GM03348 (cell line): ENCODE results near the gene PLOD3.

Experiments
- DNase-seq: peaks from one replicate; pipeline ENCODE4 v3.0.0; 2012; ENCODE audit warnings: low spot score

PLOD3 gene

GRCh38 chr7:101238226-101239182 lies 21.1 kb upstream of the PLOD3 start:
- no peak for DNase-seq

GRCh38 chr7:101237206-101238067 lies 20.1 kb upstream of the PLOD3 start, which contains the start of gene CLDN15:
TSS of gene CLDN15 (minus strand) at chr7:101237802. CDS start at chr7:101237581, 221 bp downstream.
- peak; percentile 78 for DNase-seq

GRCh38 chr7:101236292-101236835 lies 19.0 kb upstream of the PLOD3 start:
- DNase-seq = no peak

- DNase-seq = no peak
Measured at GRCh38 chr7:101235522-101235921, 18.1 kb upstream of the PLOD3 start.

GRCh38 chr7:101235050-101235449 lies 17.7 kb upstream of the PLOD3 start:
- DNase-seq = no peak

GRCh38 chr7:101234636-101235035 lies 17.3 kb upstream of the PLOD3 start:
- no peak for DNase-seq

- DNase-seq = no peak
Measured at GRCh38 chr7:101233907-101234547, 16.6 kb upstream of the PLOD3 start.

GRCh38 chr7:101232141-101232850 lies 14.9 kb upstream of the PLOD3 start:
- DNase-seq = no peak

- no peak for DNase-seq
Measured at GRCh38 chr7:101231644-101232043, 14.3 kb upstream of the PLOD3 start.

GRCh38 chr7:101226721-101227120 lies 9.3 kb upstream of the PLOD3 start:
- no peak for DNase-seq

- DNase-seq = no peak
Measured at GRCh38 chr7:101225650-101226049, 8.3 kb upstream of the PLOD3 start.

- DNase-seq = no peak
Measured at GRCh38 chr7:101223528-101223927, 6.1 kb upstream of the PLOD3 start.

GRCh38 chr7:101222275-101222830 lies 5.0 kb upstream of the PLOD3 start:
- DNase-seq = no peak

- no peak for DNase-seq
Measured at GRCh38 chr7:101220295-101220694, 2.9 kb upstream of the PLOD3 start.

- DNase-seq = no peak
Measured at GRCh38 chr7:101218236-101219125, 1.1 kb upstream of the PLOD3 start.

- no peak for DNase-seq
Measured at GRCh38 chr7:101216860-101217387, 457 bp downstream of the PLOD3 start.

- peak; percentile 54 for DNase-seq
Measured at GRCh38 chr7:101216001-101216859, 1.2 kb downstream of the PLOD3 start.

GRCh38 chr7:101212014-101212413 lies 5.4 kb downstream of the PLOD3 start:
- DNase-seq = no peak

GRCh38 chr7:101211501-101211900 lies 5.9 kb downstream of the PLOD3 start:
- no peak for DNase-seq
